ENCODE measurements around the gene DNM1L. TPM values are rescaled to one million over a fixed set of nuclear protein-coding genes. Genes with fewer than 3 reads are reported as not detected.

Gene DNM1L
- total and polyA plus RNA-seq, 2 of the 4 experiments (the other 2 are of a cell fraction), result 44.8 to 70.1 TPM

GRCh38 chr12:32679091-32679919, at the start of gene DNM1L (continued):
- TF ChIP-seq RAD21 (IDR thresholded peaks at IDR 0.05; ENCODE audit: low read length), result no peak
- no peak for TF ChIP-seq FOS (IDR thresholded peaks at IDR 0.05; ENCODE audit: low read depth, low read length)
- TF ChIP-seq BHLHE40 (IDR thresholded peaks at IDR 0.05; ENCODE audit: low read depth, low read length), result no peak
- no peak for TF ChIP-seq CHD1 (IDR thresholded peaks at IDR 0.05; ENCODE audit: low read depth, low read length)
- no peak for TF ChIP-seq RCOR1 (IDR thresholded peaks at IDR 0.05; ENCODE audit: insufficient replicate concordance, low read length)

GRCh38 chr12:32641287-32641901, 37.7 kb upstream of the DNM1L start:
- no peak overlapping the region for H3K4me2 ChIP-seq (ENCODE audit: low read depth, low read length)
- dilution Hi-C loops (cut with HindIII; ENCODE audit: low sequenced_read_pairs, unreplicated experiment) (no loop called here), intact Hi-C loops (cut with micrococcal nuclease) (no loop called here), in situ Hi-C loops (cut with MboI; ENCODE audit: low sequenced_read_pairs) (no loop called here)
- no TSS peak for BruUV-seq (replicated peaks)
- no peak overlapping the region for H3K14ac ChIP-seq (replicated peaks; ENCODE audit: low read depth, low read length)
- H2AK9ac ChIP-seq (replicated peaks; ENCODE audit: low read depth, low read length, poor library complexity), result no peak overlapping the region
- no peak overlapping the region for H3K27ac ChIP-seq (ENCODE audit: insufficient read depth, low read length)
- H3K9ac ChIP-seq (ENCODE audit: low read depth, low read length), result no peak overlapping the region
- ATAC-seq (ENCODE audit: low read depth) (no peak), DNase-seq (no peak)
- no peak overlapping the region for H3K23ac ChIP-seq (ENCODE audit: low read depth, low read length)
- H2BK20ac ChIP-seq (ENCODE audit: low read depth, low read length), result no peak overlapping the region
- H4K5ac ChIP-seq (ENCODE audit: low read depth, low read length), result no peak overlapping the region
- no peak overlapping the region for H3K18ac ChIP-seq (ENCODE audit: low read depth, low read length)
- H2AK5ac ChIP-seq (ENCODE audit: low read depth, low read length), result no peak overlapping the region
- no peaks in the 10 kb centered on the region for H4K20me1 ChIP-seq (ENCODE audit: insufficient read depth, low read length)
- no peaks in the 10 kb centered on the region for H3K4me1 ChIP-seq (ENCODE audit: control insufficient read depth, insufficient read depth, low read length)
- no peaks in the 10 kb centered on the region for H3K9me3 ChIP-seq (ENCODE audit: control insufficient read depth, insufficient read depth, low read length)
- no peaks in the 10 kb centered on the region for H3K27me3 ChIP-seq (ENCODE audit: control insufficient read depth, insufficient read depth, low read length)
- no peak overlapping the region for H2BK5ac ChIP-seq (ENCODE audit: low read depth, low read length, poor library complexity, severe bottlenecking)
- H2BK120ac ChIP-seq (ENCODE audit: low read depth, low read length), result no peak overlapping the region
- peaks cover 15% of the 10 kb centered on the region for H3K36me3 ChIP-seq (ENCODE audit: control insufficient read depth, insufficient read depth, low read length)
- no peak overlapping the region for H3K56ac ChIP-seq (ENCODE audit: extremely low read depth, insufficient read depth, low read length)
- 100% methylated on average over 1 of the region's 6 CpGs; no CpG with 5 or more reads in 1 of the 2 experiments for WGBS, 2 experiments (ENCODE audit: extremely low coverage in 2 of 2, insufficient read length in 1 of 2)
- no peak overlapping the region for H4K91ac ChIP-seq (ENCODE audit: insufficient read depth, low read depth, low read length)
- no peak overlapping the region for H2AFZ ChIP-seq (replicated peaks; ENCODE audit: low read length, poor library complexity)
- no peak overlapping the region for H3K4ac ChIP-seq (ENCODE audit: low read depth, low read length)
- no peak overlapping the region for H3K4me3 ChIP-seq (ENCODE audit: insufficient read depth, low read depth, low read length)
- TF ChIP-seq SMC3 (IDR thresholded peaks at IDR 0.05; ENCODE audit: low read depth, low read length), result no peak
- TF ChIP-seq FOS (IDR thresholded peaks at IDR 0.05; ENCODE audit: low read depth, low read length), result no peak
- no peak for TF ChIP-seq CTCF (conservative IDR thresholded peaks at IDR 0.05; ENCODE audit: low read depth, low read length)
- no peak for TF ChIP-seq BHLHE40 (IDR thresholded peaks at IDR 0.05; ENCODE audit: low read depth, low read length)
- no peak for TF ChIP-seq RCOR1 (IDR thresholded peaks at IDR 0.05; ENCODE audit: insufficient replicate concordance, low read length)
- no peak for TF ChIP-seq MAZ (IDR thresholded peaks at IDR 0.05; ENCODE audit: borderline replicate concordance, low read depth, low read length)
- no peak for TF ChIP-seq MXI1 (IDR thresholded peaks at IDR 0.05; ENCODE audit: borderline replicate concordance, low read depth, low read length)
- no peak for TF ChIP-seq CHD1 (IDR thresholded peaks at IDR 0.05; ENCODE audit: low read depth, low read length)
- no peak for TF ChIP-seq NFE2L2 (IDR thresholded peaks at IDR 0.05; ENCODE audit: low read depth, low read length)
- TF ChIP-seq POLR2A (IDR thresholded peaks at IDR 0.05; ENCODE audit: low read depth, low read length), result no peak
- no peak overlapping the region for H2BK15ac ChIP-seq (ENCODE audit: low read depth, low read length)
- ChIA-PET POLR2A (ENCODE audit: unreplicated experiment) (no interaction called here), CTCF (no interaction called here)
- no peaks in the 10 kb centered on the region for H3K79me1 ChIP-seq (ENCODE audit: low read depth in 1 of 2, low read length in 2 of 2)
- H4K8ac ChIP-seq (ENCODE audit: low read depth in 2 of 2, low read length in 2 of 2), result no peak overlapping the region
- H3K9me1 ChIP-seq (ENCODE audit: insufficient read depth, low read length), result peaks cover 2% of the 10 kb centered on the region; the same call in 1 of the 2 replicates
